Fibroblast of mammary gland (primary cell): ENCODE data around the gene AGBL4.
"Not testable (repeated sequence)": the region's sequence is repeated elsewhere in the genome, so short reads cannot be mapped to it uniquely, and the experiment has no call there.

ENCODE experiments used
- DNase-seq: peaks from one replicate; pipeline ENCODE4 v3.0.0-alpha.2; 2010; ENCODE audit warnings: low read depth
- H3K4me3 ChIP-seq: 2 replicates; pipeline ENCODE4 v1.5.1; 2011; ENCODE audit warnings: low read depth, mild to moderate bottlenecking, low read length, moderate library complexity; ENCODE audit not compliant: control insufficient read depth
- TF ChIP-seq, protein P1 (sequence below): conservative IDR thresholded peaks from 2 replicates; pipeline ENCODE4 v1.5.1; 2011; ENCODE audit warnings: low read depth, low read length, inconsistent platforms; ENCODE audit not compliant: control insufficient read depth, insufficient read depth

The AGBL4 gene

DNA sequence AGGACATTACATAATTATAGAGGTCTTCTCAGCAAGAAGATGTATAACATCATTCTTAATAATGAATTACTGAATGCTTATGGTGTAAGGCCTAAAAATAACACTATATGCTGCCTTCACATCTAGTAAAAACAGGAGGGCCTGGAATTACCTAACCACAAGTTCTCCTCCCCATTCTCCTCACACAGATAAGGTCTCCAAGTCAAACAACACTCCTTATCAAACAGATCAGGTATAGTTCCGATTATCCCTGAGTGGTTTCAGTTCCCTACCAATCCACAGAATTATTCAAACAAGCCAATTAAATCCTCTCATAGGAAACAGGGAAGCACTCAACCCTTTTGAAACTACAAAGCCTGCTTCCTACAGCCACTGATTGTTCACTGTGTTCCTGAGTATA lies 4.0 kb upstream of the AGBL4 start:
- DNase-seq = no peak
- TF ChIP-seq, protein P1, sequence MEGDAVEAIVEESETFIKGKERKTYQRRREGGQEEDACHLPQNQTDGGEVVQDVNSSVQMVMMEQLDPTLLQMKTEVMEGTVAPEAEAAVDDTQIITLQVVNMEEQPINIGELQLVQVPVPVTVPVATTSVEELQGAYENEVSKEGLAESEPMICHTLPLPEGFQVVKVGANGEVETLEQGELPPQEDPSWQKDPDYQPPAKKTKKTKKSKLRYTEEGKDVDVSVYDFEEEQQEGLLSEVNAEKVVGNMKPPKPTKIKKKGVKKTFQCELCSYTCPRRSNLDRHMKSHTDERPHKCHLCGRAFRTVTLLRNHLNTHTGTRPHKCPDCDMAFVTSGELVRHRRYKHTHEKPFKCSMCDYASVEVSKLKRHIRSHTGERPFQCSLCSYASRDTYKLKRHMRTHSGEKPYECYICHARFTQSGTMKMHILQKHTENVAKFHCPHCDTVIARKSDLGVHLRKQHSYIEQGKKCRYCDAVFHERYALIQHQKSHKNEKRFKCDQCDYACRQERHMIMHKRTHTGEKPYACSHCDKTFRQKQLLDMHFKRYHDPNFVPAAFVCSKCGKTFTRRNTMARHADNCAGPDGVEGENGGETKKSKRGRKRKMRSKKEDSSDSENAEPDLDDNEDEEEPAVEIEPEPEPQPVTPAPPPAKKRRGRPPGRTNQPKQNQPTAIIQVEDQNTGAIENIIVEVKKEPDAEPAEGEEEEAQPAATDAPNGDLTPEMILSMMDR = no peak
- no peak overlapping the region for H3K4me3 ChIP-seq

DNA sequence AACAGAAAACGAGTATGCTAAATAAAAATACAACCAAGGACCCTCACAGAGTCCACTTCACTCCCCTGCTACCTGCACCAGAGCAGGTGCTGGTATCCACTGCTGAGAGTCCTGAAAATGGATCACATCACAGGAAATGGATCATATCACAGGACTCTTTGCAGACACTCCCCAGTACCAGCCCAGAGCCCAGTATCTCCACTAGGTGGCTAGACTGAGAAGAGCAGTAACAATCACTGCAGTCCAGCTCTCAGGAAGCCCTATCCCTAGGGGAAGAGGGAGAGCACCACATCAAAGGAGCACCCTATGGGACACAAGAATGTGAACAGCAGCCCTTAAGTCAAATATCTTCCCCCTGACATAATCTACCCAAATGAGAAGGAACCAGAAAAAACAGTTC lies 28.0 kb downstream of the AGBL4 start:
- DNase-seq = no peak

DNA sequence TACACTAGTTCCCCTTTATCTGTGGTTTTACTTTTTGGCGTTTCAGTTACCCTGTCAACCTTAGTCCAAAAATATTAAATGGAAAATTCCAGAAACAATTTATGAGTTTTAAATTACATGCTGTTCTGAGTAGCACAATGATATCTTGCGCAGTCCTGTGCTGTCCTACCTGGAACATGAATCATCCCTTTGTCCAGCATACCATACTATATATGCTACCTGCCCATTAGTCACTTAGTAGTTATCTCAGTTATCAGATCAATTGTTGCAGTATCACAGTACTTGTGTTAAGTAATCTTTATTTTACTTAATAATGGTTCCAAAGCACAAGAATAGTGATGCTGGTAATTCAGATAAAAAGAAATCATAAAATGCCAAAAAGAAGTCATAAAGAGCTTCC lies 52.7 kb downstream of the AGBL4 start:
- no peak for DNase-seq
- TF ChIP-seq, protein P1 = no peak
- no peak overlapping the region for H3K4me3 ChIP-seq

More for the DNA sequence above, 28.0 kb downstream of the AGBL4 start:
- H3K4me3 ChIP-seq = no peak overlapping the region
- TF ChIP-seq, protein P1 = no peak

DNA sequence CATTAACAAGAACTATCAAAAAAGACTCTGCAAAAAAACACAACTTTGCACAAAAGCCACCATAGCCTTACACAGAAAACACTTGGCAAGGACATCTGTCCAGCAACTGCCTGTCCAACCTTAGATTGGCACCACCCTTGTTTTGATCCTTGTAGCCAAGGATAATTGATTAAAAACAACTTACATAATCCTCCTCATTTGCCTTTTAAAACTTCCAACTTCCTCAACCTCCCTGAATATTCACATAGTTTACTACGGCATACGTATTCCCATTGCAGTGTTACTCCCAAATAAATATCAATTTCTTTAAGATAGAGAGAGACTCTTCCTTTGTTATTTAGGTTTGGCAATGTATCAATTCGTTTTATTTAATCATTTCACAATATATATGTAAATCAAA lies 72.4 kb downstream of the AGBL4 start:
- no peak overlapping the region for H3K4me3 ChIP-seq
- TF ChIP-seq, protein P1 = no peak
- DNase-seq = no peak

DNA sequence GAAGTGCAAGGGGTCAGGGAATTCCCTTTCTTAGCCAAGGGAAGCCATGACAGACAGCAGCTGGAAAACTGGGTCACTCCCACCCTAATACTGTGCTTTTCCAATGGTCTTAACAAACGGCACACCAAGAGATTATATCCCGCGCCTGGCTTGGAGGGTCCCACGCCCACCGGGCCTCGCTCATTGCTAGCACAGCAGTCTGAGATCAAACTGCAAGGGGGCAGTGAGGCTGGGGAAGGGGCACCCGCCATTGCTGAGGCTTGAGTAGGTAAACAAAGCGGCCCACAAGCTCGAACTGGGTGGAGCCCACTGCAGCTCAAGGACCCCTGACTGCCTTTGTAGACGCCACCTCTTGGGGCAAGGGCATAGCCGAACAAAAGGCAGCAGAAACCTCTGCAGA lies 108.5 kb downstream of the AGBL4 start:
- not testable (repeated sequence) for H3K4me3 ChIP-seq, DNase-seq

DNA sequence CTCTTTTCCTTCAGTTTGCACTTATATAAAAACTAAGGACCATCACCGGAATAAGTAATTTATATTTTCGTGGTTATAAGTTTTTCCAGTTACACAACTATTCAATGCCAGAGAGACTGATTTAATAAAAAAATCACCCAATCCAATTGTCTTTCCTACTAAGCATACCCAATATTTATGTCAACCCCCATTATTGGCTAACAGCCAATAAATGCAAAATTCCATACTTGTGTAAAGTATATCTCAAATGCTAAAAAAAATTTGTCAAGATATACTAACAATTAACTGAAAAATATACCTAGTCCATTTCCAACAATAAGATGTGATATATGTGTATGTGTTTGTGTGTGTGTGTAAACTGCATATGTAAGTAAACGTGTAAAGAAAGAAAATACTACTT lies 117.4 kb downstream of the AGBL4 start:
- no peak for DNase-seq

DNA sequence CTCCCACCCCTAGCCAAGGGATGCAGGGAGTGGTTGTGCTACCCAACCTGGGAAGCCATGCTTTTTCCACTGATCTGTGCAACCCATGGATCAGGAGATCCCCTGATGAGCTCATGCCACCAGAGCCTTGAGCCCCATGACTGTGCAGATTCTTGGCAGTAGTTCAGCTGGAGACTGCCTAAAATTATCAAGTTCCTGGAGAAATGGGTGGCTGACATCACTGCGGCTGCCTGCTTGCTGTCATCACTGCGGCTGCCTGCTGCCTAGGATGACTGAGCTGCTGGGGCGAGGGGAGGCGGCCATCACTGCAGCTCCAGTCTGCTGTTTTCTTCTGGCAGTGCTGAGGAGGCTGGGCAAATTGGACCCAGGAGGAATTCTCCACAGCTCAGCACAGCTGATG lies 159.2 kb downstream of the AGBL4 start:
- TF ChIP-seq, protein P1 = no peak
- no peak for DNase-seq
- H3K4me3 ChIP-seq = no peak overlapping the region

More for the DNA sequence above, 117.4 kb downstream of the AGBL4 start:
- TF ChIP-seq, protein P1 = no peak
- H3K4me3 ChIP-seq = no peak overlapping the region
